OCI-LY7 (cell line): ENCODE measurements around the gene GIPC3.

ENCODE experiments used
- CTCF ChIP-seq: fragments of 200-600 bp; sonication (generic); conservative IDR thresholded peaks from 2 replicates; pipeline ENCODE4 v1.5.1; 2014; ENCODE audit warnings: mild to moderate bottlenecking, antibody characterized with exemption, low read length, moderate library complexity, mixed read lengths
- EZH2phosphoT487 ChIP-seq: fragments of 200-600 bp; sonication (generic); IDR thresholded peaks from 2 replicates; pipeline ENCODE4 v1.6.1; 2018; ENCODE audit warnings: low read depth, borderline replicate concordance, mild to moderate bottlenecking, mixed run types, antibody characterized with exemption, low read length, moderate library complexity, mixed read lengths

GRCh38 chr19:3620145-3620816 is 35.0 kb downstream of the GIPC3 start:
- TF ChIP-seq EZH2phosphoT487: no peak
- no peak for TF ChIP-seq CTCF
